Vein endothelial cell (primary cell): ENCODE measurements around the gene BOD1. TPM values are rescaled to one million over a fixed set of nuclear protein-coding genes. Genes with fewer than 3 reads are reported as not detected.

ENCODE experiments used
- total RNA-seq: library from RNA; depleted of rRNA; stranded (reverse); fragments of >200 nt; gene quantifications from 2 replicates; pipeline ENCODE4 v1.2.3, GENCODE V29; 2012

BOD1 gene
- 59.2 and 60.8 TPM in 2 replicates for total RNA-seq

GRCh38 chr5:173616577-173617118, at the start of gene BOD1:
TSS of gene BOD1 (minus strand) at chr5:173616650. CDS start at chr5:173616436, 214 bp downstream.

